Activated T-cell treated with anti-CD3 and anti-CD28 coated beads, Interleukin-2, amount 50 U/mL, for 4 hours (primary cell): ENCODE data around the gene ADSL. TPM values are rescaled to one million over a fixed set of nuclear protein-coding genes. Genes with fewer than 3 reads are reported as not detected.
A peak's percentile ranks its signal among the peaks of the same experiment; 100 is the strongest.

Experiments
- ATAC-seq, 2 donors: fragments of 200-7000 bp; cut with Tn5 transposase; one replicate each; pipeline ENCODE4 v1.10.0; 2021
- DNase-seq: peaks from one replicate; pipeline ENCODE4 v3.0.0-alpha.2; 2020
- H3K27me3 Mint-ChIP-seq: one replicate; pipeline ENCODE4 v1.8.0; 2021; ENCODE audit warnings: low read depth, mixed read lengths
- H3K36me3 Mint-ChIP-seq: one replicate; pipeline ENCODE4 v1.8.0; 2022; ENCODE audit warnings: mixed read lengths; ENCODE audit not compliant: insufficient read depth
- H3K4me1 Mint-ChIP-seq: one replicate; pipeline ENCODE4 v1.8.0; 2021; ENCODE audit warnings: low read depth, mixed read lengths
- H3K4me3 Mint-ChIP-seq: one replicate; pipeline ENCODE4 v1.8.0; 2021; ENCODE audit warnings: mild to moderate bottlenecking, moderate library complexity, mixed read lengths
- H3K9me3 Mint-ChIP-seq: one replicate; pipeline ENCODE4 v1.8.0; 2021; ENCODE audit warnings: mixed read lengths
- total RNA-seq, 3 donors: library from RNA; stranded (reverse); gene quantifications; one replicate each; pipeline ENCODE4 v1.2.1, GENCODE V29; 2021

The ADSL gene
- total RNA-seq, 3 donors from 2014 or later: 183 to 218 (median 204) TPM

DNA sequence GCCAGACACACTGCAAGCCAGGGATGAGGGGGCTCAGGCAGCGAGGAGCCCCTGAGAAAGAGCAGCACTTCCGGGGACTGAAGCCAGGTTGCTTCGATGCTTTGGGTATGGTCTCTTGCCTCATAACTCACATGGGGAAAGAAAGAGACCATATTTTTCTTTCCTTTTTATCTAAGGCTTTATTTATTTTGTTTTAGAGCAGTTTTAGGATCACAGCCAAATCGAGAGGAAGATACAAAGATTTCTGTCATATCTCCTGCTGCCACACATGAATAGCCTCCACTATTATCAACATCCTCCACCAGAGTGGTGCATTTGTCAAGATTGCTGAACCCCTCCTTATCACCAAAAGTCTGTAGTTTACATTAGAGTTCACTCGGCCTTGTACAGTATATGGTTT, 24.3 kb upstream of the ADSL start:
- Mint-ChIP-seq H3K36me3 (peaks cover 25% of the 10 kb centered on the region), H3K9me3 (no peaks in the 10 kb centered on the region), H3K27me3 (no peaks in the 10 kb centered on the region), H3K4me1 (peaks cover 66% of the 10 kb centered on the region), H3K4me3 (no peak overlapping the region)
- DNase-seq (no peak), ATAC-seq (no peak)

GRCh38 chr22:40322818-40323447, 23.4 kb upstream of the ADSL start:
- no peaks in the 10 kb centered on the region for H3K9me3 Mint-ChIP-seq
- H3K36me3 Mint-ChIP-seq: peaks cover 24% of the 10 kb centered on the region
- ATAC-seq (no peak), DNase-seq (no peak)
- H3K27me3 Mint-ChIP-seq: no peaks in the 10 kb centered on the region
- no peak overlapping the region for H3K4me3 Mint-ChIP-seq
- H3K4me1 Mint-ChIP-seq: peaks cover 73% of the 10 kb centered on the region

DNA sequence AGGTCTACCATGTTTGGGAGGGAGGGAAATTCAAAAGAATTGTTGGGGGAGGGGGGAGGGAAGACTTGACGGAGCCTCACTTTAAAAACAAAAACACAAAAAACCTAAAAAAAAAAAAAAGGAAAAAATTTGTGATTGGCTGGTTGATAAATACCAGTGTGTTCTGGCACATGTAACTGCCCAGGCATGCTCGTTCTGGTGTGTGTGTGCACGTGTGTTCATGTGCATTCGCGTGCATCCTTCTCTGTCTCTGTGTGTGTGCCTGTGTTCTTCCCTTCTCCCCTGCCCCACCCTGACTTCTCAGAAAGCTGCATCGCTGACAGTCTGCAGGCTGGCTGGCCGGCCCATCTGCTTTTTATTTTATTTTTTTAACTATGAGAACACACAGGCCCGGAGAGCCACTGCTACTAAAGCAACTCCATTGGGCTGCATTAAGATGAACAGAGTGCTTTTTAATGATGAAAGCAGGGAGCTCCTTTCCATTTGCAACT, 22.6 kb upstream of the ADSL start:
- DNase-seq (no peak), ATAC-seq (no peak)
- peak overlapping the region; percentile 72 for H3K4me3 Mint-ChIP-seq
- H3K4me1 Mint-ChIP-seq: peaks cover 81% of the 10 kb centered on the region
- no peaks in the 10 kb centered on the region for H3K9me3 Mint-ChIP-seq
- peaks cover 25% of the 10 kb centered on the region for H3K36me3 Mint-ChIP-seq
- H3K27me3 Mint-ChIP-seq: no peaks in the 10 kb centered on the region

GRCh38 chr22:40324468-40325305, 21.6 kb upstream of the ADSL start:
- peaks cover 91% of the 10 kb centered on the region for H3K4me1 Mint-ChIP-seq

DNA sequence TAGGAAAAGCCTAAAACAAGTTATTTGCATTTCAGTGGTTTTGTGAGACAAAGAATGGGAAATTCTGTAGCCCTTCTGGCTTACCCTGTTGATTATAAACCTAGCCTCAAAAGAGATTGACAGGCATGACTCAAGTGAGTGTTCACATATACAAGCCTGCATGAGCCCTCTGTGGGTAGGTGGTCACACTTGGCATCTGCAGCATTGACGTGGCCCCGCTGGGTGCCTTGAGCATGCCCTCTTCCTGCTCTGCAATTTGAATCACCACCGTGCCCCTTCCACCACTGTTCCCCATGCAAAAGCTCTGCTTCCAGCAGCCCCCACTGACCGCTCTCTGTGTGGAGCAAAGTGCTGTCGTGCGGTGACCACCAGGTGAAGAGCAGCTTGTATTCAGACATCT, 21.0 kb upstream of the ADSL start:
- ATAC-seq (peak; percentile 97), DNase-seq (peak; percentile 71)
- peak overlapping the region; percentile 72 for H3K4me3 Mint-ChIP-seq
- H3K9me3 Mint-ChIP-seq: no peaks in the 10 kb centered on the region
- peaks cover 94% of the 10 kb centered on the region for H3K4me1 Mint-ChIP-seq
- peaks cover 28% of the 10 kb centered on the region for H3K36me3 Mint-ChIP-seq
- no peaks in the 10 kb centered on the region for H3K27me3 Mint-ChIP-seq

More at GRCh38 chr22:40324468-40325305, 21.6 kb upstream of the ADSL start:
- peaks cover 25% of the 10 kb centered on the region for H3K36me3 Mint-ChIP-seq
- DNase-seq: peak; percentile 21
- ATAC-seq: peak in 1 of 2 donors; percentile 32
- no peaks in the 10 kb centered on the region for H3K9me3 Mint-ChIP-seq
- H3K27me3 Mint-ChIP-seq: no peaks in the 10 kb centered on the region
- peak overlapping the region; percentile 72 for H3K4me3 Mint-ChIP-seq

DNA sequence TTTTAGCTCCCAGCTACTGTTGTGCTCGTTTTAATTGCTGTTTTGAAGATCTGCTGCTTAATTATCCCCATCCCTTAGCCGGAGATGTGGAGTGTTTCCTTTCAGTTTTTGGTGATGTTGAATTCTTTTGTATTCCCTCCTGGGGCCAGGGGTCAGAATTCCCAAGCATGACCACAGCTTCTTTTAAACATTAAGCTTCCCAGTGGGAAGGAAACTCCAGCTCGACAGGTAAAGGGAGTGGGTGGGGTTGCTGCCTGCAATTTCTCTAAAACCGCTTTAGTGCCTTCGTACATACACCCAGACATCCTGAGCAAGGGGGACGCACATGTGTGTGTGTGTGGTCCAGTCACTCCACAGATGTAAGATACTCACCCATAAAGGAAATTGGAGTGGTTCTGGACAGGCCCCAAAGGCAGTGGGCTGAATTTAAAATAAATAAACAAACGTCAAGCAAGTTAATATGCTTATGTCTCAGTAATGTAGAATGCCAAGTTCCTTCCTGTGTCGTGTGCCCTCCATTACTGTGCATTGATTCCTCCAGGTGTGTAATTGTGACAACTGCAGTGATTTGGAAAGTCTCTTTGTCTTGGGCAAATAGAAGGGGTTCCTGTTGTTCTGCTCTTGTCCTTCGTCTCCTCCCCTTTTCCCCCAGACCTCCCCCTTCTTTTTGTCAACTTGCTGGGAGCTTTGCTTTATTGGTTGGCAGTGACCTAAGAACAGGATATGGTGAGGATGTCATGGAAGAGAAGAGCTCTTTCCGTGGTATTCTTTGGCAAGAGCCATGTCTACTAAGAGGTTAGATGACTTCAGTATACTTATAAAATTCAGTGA, 19.2 kb upstream of the ADSL start:
- ATAC-seq (no peak), DNase-seq (no peak)
- Mint-ChIP-seq H3K36me3 (peaks cover 20% of the 10 kb centered on the region), H3K9me3 (no peaks in the 10 kb centered on the region), H3K27me3 (no peaks in the 10 kb centered on the region), H3K4me1 (peaks cover 96% of the 10 kb centered on the region), H3K4me3 (no peak overlapping the region)

GRCh38 chr22:40328546-40329456, 17.5 kb upstream of the ADSL start:
- H3K36me3 Mint-ChIP-seq: peaks cover 17% of the 10 kb centered on the region
- peaks cover 96% of the 10 kb centered on the region for H3K4me1 Mint-ChIP-seq
- no peaks in the 10 kb centered on the region for H3K27me3 Mint-ChIP-seq
- DNase-seq (no peak), ATAC-seq (no peak)
- no peak overlapping the region for H3K4me3 Mint-ChIP-seq
- no peaks in the 10 kb centered on the region for H3K9me3 Mint-ChIP-seq

GRCh38 chr22:40329466-40329865, 16.8 kb upstream of the ADSL start:
- peaks cover 96% of the 10 kb centered on the region for H3K4me1 Mint-ChIP-seq
- H3K4me3 Mint-ChIP-seq: no peak overlapping the region
- H3K27me3 Mint-ChIP-seq: no peaks in the 10 kb centered on the region
- no peak for ATAC-seq
- peaks cover 17% of the 10 kb centered on the region for H3K36me3 Mint-ChIP-seq
- no peak for DNase-seq
- no peaks in the 10 kb centered on the region for H3K9me3 Mint-ChIP-seq

GRCh38 chr22:40330086-40330485, 16.2 kb upstream of the ADSL start:
- Mint-ChIP-seq H3K36me3 (peaks cover 17% of the 10 kb centered on the region), H3K27me3 (no peaks in the 10 kb centered on the region), H3K4me3 (no peak overlapping the region), H3K4me1 (peaks cover 96% of the 10 kb centered on the region), H3K9me3 (no peaks in the 10 kb centered on the region)
- DNase-seq: no peak
- no peak for ATAC-seq

- no peaks in the 10 kb centered on the region for H3K9me3 Mint-ChIP-seq
- ATAC-seq (no peak), DNase-seq (no peak)
- H3K4me3 Mint-ChIP-seq: no peak overlapping the region
- H3K36me3 Mint-ChIP-seq: peaks cover 17% of the 10 kb centered on the region
- no peaks in the 10 kb centered on the region for H3K27me3 Mint-ChIP-seq
- H3K4me1 Mint-ChIP-seq: peaks cover 94% of the 10 kb centered on the region
These were observed 15.7 kb upstream of the ADSL start for GRCh38 chr22:40330615-40331014.

GRCh38 chr22:40331706-40332105, 14.6 kb upstream of the ADSL start:
- no peak overlapping the region for H3K4me3 Mint-ChIP-seq
- H3K27me3 Mint-ChIP-seq: no peaks in the 10 kb centered on the region
- no peak for ATAC-seq
- peaks cover 17% of the 10 kb centered on the region for H3K36me3 Mint-ChIP-seq
- no peaks in the 10 kb centered on the region for H3K9me3 Mint-ChIP-seq
- H3K4me1 Mint-ChIP-seq: peaks cover 94% of the 10 kb centered on the region
- DNase-seq: no peak

DNA sequence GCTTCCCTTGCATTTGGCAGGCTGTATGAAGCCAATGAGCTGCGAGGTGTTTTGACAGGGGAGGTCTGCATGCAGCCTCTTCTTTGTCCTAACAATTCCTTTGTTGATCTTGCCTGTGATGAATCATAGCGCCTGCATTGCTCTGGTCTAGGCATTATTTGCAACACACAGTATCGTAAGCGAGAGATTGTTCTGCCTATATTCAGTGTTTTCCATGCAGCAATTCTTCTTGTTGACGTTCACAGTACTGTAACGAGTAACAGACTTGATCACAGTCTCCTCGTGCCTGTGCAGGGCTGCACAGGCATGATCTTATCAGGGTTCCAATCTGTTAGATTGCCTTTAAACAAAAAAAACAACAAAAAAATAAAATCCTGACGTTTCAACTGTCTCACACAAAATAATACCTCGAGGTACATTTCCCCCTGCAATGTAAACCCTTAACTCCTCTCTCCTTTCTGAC, 13.9 kb upstream of the ADSL start:
- peaks cover 15% of the 10 kb centered on the region for H3K36me3 Mint-ChIP-seq
- no peaks in the 10 kb centered on the region for H3K27me3 Mint-ChIP-seq
- DNase-seq (no peak), ATAC-seq (peak; percentile 44 to 55)
- H3K4me1 Mint-ChIP-seq: peaks cover 87% of the 10 kb centered on the region
- H3K4me3 Mint-ChIP-seq: peak overlapping the region; percentile 67
- H3K9me3 Mint-ChIP-seq: no peaks in the 10 kb centered on the region

- no peak for DNase-seq
- peaks cover 72% of the 10 kb centered on the region for H3K4me1 Mint-ChIP-seq
- no peak overlapping the region for H3K4me3 Mint-ChIP-seq
- no peaks in the 10 kb centered on the region for H3K27me3 Mint-ChIP-seq
- ATAC-seq: no peak
- H3K9me3 Mint-ChIP-seq: no peaks in the 10 kb centered on the region
- H3K36me3 Mint-ChIP-seq: peaks cover 6% of the 10 kb centered on the region
These were observed 12.2 kb upstream of the ADSL start for GRCh38 chr22:40334060-40334459.
